GM23338 (cell line): ENCODE data around the gene F13A1.

Experiments
- CTCF ChIP-seq, 2 experiments: fragments of 200-600 bp in 1 of 2; sonication (generic) in 1 of 2; conservative IDR thresholded peaks; 2 replicates each; pipeline versions ENCODE4 v1.5.1 to v1.6.1; 2016 to 2017; ENCODE audit warnings: antibody characterized with exemption in 2 of 2, low read depth in 2 of 2, mild to moderate bottlenecking in 2 of 2, moderate library complexity in 1 of 2
- EZH2 ChIP-seq: fragments of 200-600 bp; sonication (generic); IDR thresholded peaks from one replicate; pipeline ENCODE4 v1.8.0; 2017; ENCODE audit warnings: antibody characterized with exemption, mild to moderate bottlenecking, low read depth; ENCODE audit not compliant: unreplicated experiment
- STAT1 ChIP-seq: IDR thresholded peaks from one replicate; pipeline ENCODE4 v1.6.1; 2016; ENCODE audit warnings: antibody characterized with exemption; ENCODE audit not compliant: unreplicated experiment

- TF ChIP-seq CTCF (conservative IDR thresholded peaks at IDR 0.05; ENCODE audit: low read depth in 2 of 2) (no peak), STAT1 (no peak), EZH2 (no peak)
Observed at GRCh38 chr6:6368684-6369052, 48.2 kb upstream of the F13A1 start.
